Gastroesophageal sphincter (tissue), 4 donors: ENCODE measurements around the gene DNAJC7. TPM values are rescaled to one million over a fixed set of nuclear protein-coding genes. Genes with fewer than 3 reads are reported as not detected.
A peak's percentile ranks its signal among the peaks of the same experiment; 100 is the strongest.

Experiments used
- ATAC-seq: fragments of 150-250 bp; one replicate; pipeline ENCODE4 v1.9.1; 2016; ENCODE audit warnings: mild to moderate bottlenecking, moderate library complexity
- H3K27ac ChIP-seq, 4 donors: fragments of 200-600 bp; sonication (generic) in 3 of 4; 1 replicate in 3 of 4; 2 replicates in 1 of 4; pipeline ENCODE4 v1.5.1; 2016 to 2019
- H3K27me3 ChIP-seq: fragments of 200-600 bp; sonication (generic); one replicate; pipeline ENCODE4 v1.5.1; 2019
- H3K36me3 ChIP-seq, 2 donors: fragments of 200-600 bp; sonication (generic); one replicate each; pipeline ENCODE4 v1.5.1; 2019; ENCODE audit warnings: control low read depth in 1 of 2
- H3K4me1 ChIP-seq, 3 donors: fragments of 200-600 bp; sonication (generic); 1 replicate in 2 of 3; 2 replicates in 1 of 3; pipeline ENCODE4 v1.5.1; 2016 to 2019; ENCODE audit warnings: control low read depth in 2 of 3
- H3K4me3 ChIP-seq, 2 donors: fragments of 200-600 bp; sonication (generic); one replicate each; pipeline ENCODE4 v1.5.1; 2019; ENCODE audit warnings: mild to moderate bottlenecking in 1 of 2, moderate library complexity in 1 of 2
- H3K9me3 ChIP-seq, 3 donors: fragments of 200-600 bp; sonication (generic); one replicate each; pipeline ENCODE4 v1.5.1; 2017 to 2019; ENCODE audit warnings: control low read depth in 2 of 3
- CTCF ChIP-seq, 4 experiments: fragments of 200-600 bp in 2 of 4; fragments of 450-650 bp in 2 of 4; sonication (generic) in 1 of 4; IDR thresholded peaks; one replicate each; pipeline ENCODE4 v1.5.1; 2017 to 2019; ENCODE audit warnings: antibody characterized with exemption in 4 of 4, mild to moderate bottlenecking in 2 of 4, moderate library complexity in 2 of 4
- EP300 ChIP-seq: sonication (generic); formaldehyde crosslinking; IDR thresholded peaks from one replicate; pipeline ENCODE4 v1.6.1; 2017; ENCODE audit warnings: antibody characterized with exemption, mild to moderate bottlenecking
- POLR2A ChIP-seq, 2 donors: fragments of 450-650 bp; IDR thresholded peaks; one replicate each; pipeline ENCODE4 v1.6.1; 2017; ENCODE audit warnings: antibody characterized with exemption in 2 of 2, mild to moderate bottlenecking in 2 of 2, moderate library complexity in 1 of 2
- POLR2AphosphoS5 ChIP-seq: sonication (generic); formaldehyde crosslinking; IDR thresholded peaks from one replicate; pipeline ENCODE4 v1.6.1; 2017; ENCODE audit warnings: antibody characterized with exemption
- WGBS, 2 donors: methylation state at CpG; one replicate each; pipeline ENCODE4 v1.1.5; 2018; ENCODE audit warnings: low coverage in 1 of 2; 5-methylcytosine and 5-hydroxymethylcytosine counted together
- total RNA-seq, 4 donors: library from RNA; depleted of rRNA; stranded (reverse); fragments of >200 nt; gene quantifications; one replicate each; pipeline ENCODE4 v1.1.0, GENCODE V29; 2016

Gene DNAJC7
- total RNA-seq, 4 donors from 2014 or later: 41.9 to 59.6 (median 54.4) TPM

DNA sequence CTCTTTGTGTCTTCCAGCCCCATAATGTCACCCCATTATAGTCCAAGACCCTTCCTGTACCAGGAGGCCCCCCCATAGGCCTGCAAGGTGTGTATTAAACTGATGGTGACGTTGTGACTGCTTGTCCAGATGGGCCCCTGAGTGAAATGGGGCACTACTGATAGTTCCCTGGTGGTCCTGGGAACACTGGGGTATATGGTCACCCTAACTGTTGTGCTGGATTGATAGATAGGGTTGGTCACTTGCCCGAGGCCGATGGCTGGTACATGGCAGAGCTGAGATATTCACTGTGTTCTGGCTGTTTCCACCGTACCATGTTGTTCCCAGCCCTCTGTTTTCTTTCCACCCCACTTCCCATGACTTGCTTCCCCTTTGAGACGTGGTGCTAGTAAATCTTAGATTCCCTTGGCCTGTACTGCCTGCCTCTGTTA, 46.3 kb downstream of the DNAJC7 start:
- 40 to 85% methylated on average over 1 to 5 of the region's 5 CpGs for WGBS, 2 donors
- peak overlapping the region in 1 of 2 donors; percentile 0 for H3K4me3 ChIP-seq
- TF ChIP-seq POLR2A (IDR thresholded peaks at IDR 0.05) (no peak), CTCF (IDR thresholded peaks at IDR 0.05) (no peak), EP300 (no peak), POLR2AphosphoS5 (no peak)
- no peaks in the 10 kb centered on the region for H3K27me3 ChIP-seq
- H3K9me3 ChIP-seq: no peaks in the 10 kb centered on the region
- peak overlapping the region in 1 of 4 donors; percentile 28 for H3K27ac ChIP-seq
- H3K4me1 ChIP-seq: peaks cover 0 to 88% (median 23%) of the 10 kb centered on the region in 3 donors
- H3K36me3 ChIP-seq: peaks cover 0 to 81% of the 10 kb centered on the region in 2 donors
- no peak for ATAC-seq

GRCh38 chr17:41968676-41969075, 48.6 kb downstream of the DNAJC7 start:
- TF ChIP-seq EP300 (no peak), POLR2A (IDR thresholded peaks at IDR 0.05) (no peak), POLR2AphosphoS5 (no peak)
- Histone ChIP-seq H3K36me3 (peaks cover 0 to 58% of the 10 kb centered on the region in 2 donors), H3K27ac (peak overlapping the region in 2 of 4 donors; percentile 92), H3K27me3 (no peaks in the 10 kb centered on the region), H3K4me3 (peak overlapping the region in 1 of 2 donors; percentile 81), H3K9me3 (no peaks in the 10 kb centered on the region), H3K4me1 (peaks cover 0 to 78% (median 26%) of the 10 kb centered on the region in 3 donors)
- 78 to 93% methylated on average over 3 of the region's 10 CpGs for WGBS, 2 donors
- no peak for ATAC-seq

GRCh38 chr17:41967921-41968578, 49.2 kb downstream of the DNAJC7 start:
- 80% methylated on average over 1 of the region's 37 CpGs; no CpG with 5 or more reads in 1 of the 2 donors for WGBS, 2 donors
- no peaks in the 10 kb centered on the region for H3K9me3 ChIP-seq
- H3K36me3 ChIP-seq: peaks cover 0 to 52% of the 10 kb centered on the region in 2 donors
- ATAC-seq: no peak
- H3K27ac ChIP-seq: peak overlapping the region in 3 of 4 donors; percentile 86 to 92 (median 92)
- H3K4me1 ChIP-seq: peaks cover 0 to 73% (median 20%) of the 10 kb centered on the region in 3 donors
- TF ChIP-seq CTCF (IDR thresholded peaks at IDR 0.05) (no peak), POLR2AphosphoS5 (no peak), POLR2A (IDR thresholded peaks at IDR 0.05) (no peak), EP300 (no peak)
- H3K27me3 ChIP-seq: no peaks in the 10 kb centered on the region
- peak overlapping the region in 1 of 2 donors; percentile 81 for H3K4me3 ChIP-seq

DNA sequence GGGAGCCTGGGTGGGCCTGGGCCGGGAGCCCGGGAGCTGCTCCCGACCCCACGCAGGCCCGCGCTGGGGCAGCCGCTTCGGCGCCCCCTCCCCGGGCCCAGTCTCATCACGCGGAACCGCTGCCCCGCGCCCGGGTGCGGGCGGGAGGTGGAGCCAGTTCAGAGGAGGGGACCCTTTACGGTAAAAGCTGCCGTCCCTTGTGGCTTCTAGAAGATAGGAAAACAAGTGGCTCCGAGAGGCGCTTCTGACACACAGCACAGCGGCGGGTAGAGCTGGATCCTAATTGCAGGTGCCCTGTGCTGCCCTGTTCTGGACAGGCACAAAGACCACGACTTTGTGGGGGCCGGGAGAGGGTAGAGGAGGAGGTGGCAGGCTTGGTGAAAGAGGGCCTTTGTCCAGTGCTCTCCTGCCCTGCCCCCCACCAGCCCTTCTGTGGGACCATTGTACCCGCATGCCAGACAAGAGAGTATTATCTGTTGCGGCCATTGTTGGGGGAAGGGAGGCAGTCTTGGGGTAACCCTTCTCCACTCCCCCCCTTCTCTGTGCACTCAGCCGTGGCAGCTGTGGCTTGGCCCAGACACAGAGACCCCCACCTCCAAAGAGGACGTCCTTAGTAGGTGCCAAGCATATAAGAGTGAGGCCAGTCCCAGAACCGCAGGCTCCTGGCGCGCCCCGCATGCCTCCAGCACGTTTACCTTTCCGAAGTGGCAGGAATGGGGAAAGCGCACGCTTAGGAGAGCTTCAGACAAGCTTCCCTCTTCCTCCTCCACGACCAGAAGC, 49.9 kb downstream of the DNAJC7 start:
- H3K36me3 ChIP-seq: peaks cover 0 to 45% of the 10 kb centered on the region in 2 donors
- peak overlapping the region; percentile 78 to 81 for H3K4me3 ChIP-seq
- WGBS, 2 donors: 0 to 70% methylated on average over 2 to 4 of the region's 39 CpGs
- peaks cover 0 to 73% (median 20%) of the 10 kb centered on the region in 3 donors for H3K4me1 ChIP-seq
- H3K27me3 ChIP-seq: no peaks in the 10 kb centered on the region
- H3K9me3 ChIP-seq: no peaks in the 10 kb centered on the region
- TF ChIP-seq CTCF (IDR thresholded peaks at IDR 0.05) (no peak), POLR2A (IDR thresholded peaks at IDR 0.05) (no peak), POLR2AphosphoS5 (no peak), EP300 (no peak)
- H3K27ac ChIP-seq: peak overlapping the region; percentile 68 to 92 (median 89)
- peak; percentile 2 for ATAC-seq

DNA sequence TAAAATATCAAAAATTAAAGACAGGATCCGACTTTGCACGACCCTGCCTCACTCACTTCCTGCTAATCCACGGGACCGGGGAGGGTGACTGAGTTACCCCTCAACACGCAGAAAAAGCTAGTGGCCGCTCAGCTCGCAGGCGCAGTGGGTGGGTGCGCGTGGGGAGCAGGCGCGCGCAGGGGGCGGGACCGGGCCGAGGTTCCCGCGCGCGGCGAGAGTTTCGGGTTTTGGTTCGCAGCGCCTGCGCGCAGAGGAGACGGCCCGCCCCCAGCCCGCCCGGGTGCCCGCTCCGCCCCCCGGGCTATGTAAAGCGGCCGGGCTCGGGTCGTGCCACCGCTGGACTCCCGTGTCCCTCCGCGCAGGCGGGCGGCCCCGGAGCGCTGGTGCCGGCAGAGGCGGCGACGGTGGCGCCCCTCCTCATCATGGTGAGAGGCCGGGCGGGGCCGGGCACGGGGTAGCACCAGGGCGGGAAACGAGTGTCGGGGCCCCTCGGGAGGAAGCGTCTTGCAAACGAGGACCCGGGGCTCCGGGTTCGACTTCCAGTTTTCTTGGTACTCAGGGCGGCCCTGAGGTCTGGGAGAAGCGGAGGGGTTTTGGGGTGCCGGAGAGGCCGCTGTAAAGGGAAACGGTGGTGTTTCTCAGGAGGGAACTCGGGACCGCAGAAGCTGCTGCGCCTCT, 50.6 kb downstream of the DNAJC7 start, which contains the start of gene CNP:
Gene CNP, plus strand, starts transcription at position 333 of the 678 bp plus-strand sequence. Its CDS starts 90 bp downstream, at position 423.
- H3K4me3 ChIP-seq: peak within 1 kb of the TSS; percentile 78 to 81
- ATAC-seq: peak; percentile 94
- peak in 1 of 4 experiments; percentile 18 for TF ChIP-seq CTCF (IDR thresholded peaks at IDR 0.05)
- no peak for TF ChIP-seq EP300
- TF ChIP-seq POLR2A (IDR thresholded peaks at IDR 0.05): peak; percentile 78 to 85
- TF ChIP-seq POLR2AphosphoS5: peak; percentile 87
- 0% methylated on average over 2 to 9 of the region's 71 CpGs for WGBS, 2 donors
- no peaks in the 10 kb centered on the region for H3K9me3 ChIP-seq
- peak within 1 kb of the TSS; percentile 79 to 92 (median 89) for H3K27ac ChIP-seq
- H3K27me3 ChIP-seq: no peaks in the 10 kb centered on the region
- H3K36me3 ChIP-seq: peaks cover 0 to 38% of the 10 kb centered on the region in 2 donors
- peaks cover 0 to 67% (median 20%) of the 10 kb centered on the region in 3 donors for H3K4me1 ChIP-seq
